Left lung (tissue), 10 donors: Measurements from ENCODE around the gene FHIT. TPM values are rescaled to one million over a fixed set of nuclear protein-coding genes. Genes with fewer than 3 reads are reported as not detected.

Source experiments
- ATAC-seq: fragments of 200-7000 bp; cut with Tn5 transposase; one replicate; pipeline ENCODE4 v1.9.1; 2020; ENCODE audit warnings: moderate library complexity
- DNase-seq, 4 donors: peaks; one replicate each; pipeline ENCODE4 v3.0.0-alpha.2; 2013 to 2020
- H3K27ac ChIP-seq, 2 donors: fragments of 200-600 bp; sonication (generic) in 1 of 2; one replicate each; pipeline versions ENCODE4 v1.5.0 to v1.8.0; 2020 to 2021
- H3K27me3 ChIP-seq, 2 donors: fragments of 200-600 bp; sonication (generic) in 1 of 2; one replicate each; pipeline versions ENCODE4 v1.5.0 to v1.8.0; 2020 to 2021
- H3K36me3 ChIP-seq, 2 donors: fragments of 200-600 bp; sonication (generic) in 1 of 2; one replicate each; pipeline versions ENCODE4 v1.5.0 to v1.8.0; 2020 to 2021
- H3K4me1 ChIP-seq, 2 donors: fragments of 200-600 bp; one replicate each; pipeline ENCODE4 v1.8.0; 2021
- H3K4me3 ChIP-seq, 2 donors: fragments of 200-600 bp; sonication (generic) in 1 of 2; one replicate each; pipeline versions ENCODE4 v1.5.0 to v1.8.0; 2020 to 2021; ENCODE audit warnings: mild to moderate bottlenecking in 1 of 2
- H3K9me3 ChIP-seq, 2 donors: fragments of 200-600 bp; sonication (generic) in 1 of 2; one replicate each; pipeline versions ENCODE4 v1.5.0 to v1.8.0; 2020 to 2021
- intact Hi-C, 2 donors: fragments of 100-400 bp; cut with DNase I; formaldehyde crosslinking; loops; one replicate each; pipeline versions ENCODE4 v1.11.2 to v1.14.2; 2022
- polyA plus RNA-seq, 6 donors: library from polyadenylated mRNA; unstranded; fragments of 120-200 nt; gene quantifications; one replicate each; pipeline ENCODE4 v1.2.1, GENCODE V29; 2013; ENCODE audit not compliant: insufficient read length in 6 of 6
- total RNA-seq, 2 donors: library from RNA; stranded (reverse); fragmentation: NEBNext Ultra II Directional; extraction: Animal tissue kit (Norgen Biotek cat#: 25700); gene quantifications; one replicate each; pipeline ENCODE4 v1.2.1, GENCODE V29; 2021
- TF ChIP-seq, protein P1 (sequence below), 2 donors: fragments of 200-600 bp; sonication (generic) in 1 of 2; IDR thresholded peaks; one replicate each; pipeline versions ENCODE4 v1.5.0 to v1.8.0; 2021; ENCODE audit warnings: antibody characterized with exemption in 2 of 2
- donor health status: DM: no; HTN: yes; CAD: no.
- donor health status: DM: no; HTN: no; CAD: no.

FHIT gene
- total and polyA plus RNA-seq, 8 donors = 8.5 to 16.3 (median 9.7) TPM

DNA sequence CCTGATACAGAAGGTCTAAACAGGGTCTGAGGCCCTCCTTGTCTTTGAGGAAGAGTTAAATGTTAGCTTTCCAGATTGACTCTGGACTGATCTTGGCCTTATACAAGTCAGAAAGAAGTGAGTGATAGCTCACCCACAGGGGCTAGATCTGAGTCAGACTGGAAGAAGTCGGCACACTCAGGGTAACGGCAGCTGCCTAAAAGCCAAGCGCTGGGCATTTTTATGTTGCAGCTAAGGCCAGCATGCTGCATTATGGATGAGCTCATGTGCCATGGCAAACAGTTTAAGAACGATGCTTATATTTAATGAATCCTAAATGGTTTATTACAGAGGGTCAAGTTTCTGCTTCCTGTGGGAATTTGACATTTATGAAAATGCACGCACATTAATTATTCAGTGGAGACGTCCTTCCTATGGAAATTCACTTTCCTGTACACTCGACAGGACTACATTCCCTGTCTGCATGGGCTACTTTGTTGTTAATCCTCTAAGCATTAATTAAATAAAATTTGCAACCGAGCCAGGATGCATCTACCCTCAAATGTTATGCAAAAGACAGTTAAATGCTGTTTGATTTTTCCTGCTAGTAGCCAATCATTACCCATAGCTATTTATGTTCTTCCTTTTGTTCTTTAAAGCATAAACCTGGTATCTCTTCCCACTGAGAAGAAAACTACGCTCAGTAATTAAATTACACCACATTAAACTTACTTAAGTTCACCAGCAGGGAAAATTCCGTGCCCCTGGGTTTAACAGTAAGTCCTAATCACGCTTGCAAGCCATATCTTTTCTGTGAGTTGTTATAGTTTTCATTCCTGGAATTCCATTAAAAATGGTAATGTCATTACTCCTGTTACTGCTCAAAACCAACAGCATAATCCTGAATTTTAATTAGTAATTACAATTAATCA is 1438.8 kb downstream of the FHIT start:
- H3K36me3 ChIP-seq = no peaks in the 10 kb centered on the region
- no peaks in the 10 kb centered on the region for H3K9me3 ChIP-seq
- TF ChIP-seq, protein P1, sequence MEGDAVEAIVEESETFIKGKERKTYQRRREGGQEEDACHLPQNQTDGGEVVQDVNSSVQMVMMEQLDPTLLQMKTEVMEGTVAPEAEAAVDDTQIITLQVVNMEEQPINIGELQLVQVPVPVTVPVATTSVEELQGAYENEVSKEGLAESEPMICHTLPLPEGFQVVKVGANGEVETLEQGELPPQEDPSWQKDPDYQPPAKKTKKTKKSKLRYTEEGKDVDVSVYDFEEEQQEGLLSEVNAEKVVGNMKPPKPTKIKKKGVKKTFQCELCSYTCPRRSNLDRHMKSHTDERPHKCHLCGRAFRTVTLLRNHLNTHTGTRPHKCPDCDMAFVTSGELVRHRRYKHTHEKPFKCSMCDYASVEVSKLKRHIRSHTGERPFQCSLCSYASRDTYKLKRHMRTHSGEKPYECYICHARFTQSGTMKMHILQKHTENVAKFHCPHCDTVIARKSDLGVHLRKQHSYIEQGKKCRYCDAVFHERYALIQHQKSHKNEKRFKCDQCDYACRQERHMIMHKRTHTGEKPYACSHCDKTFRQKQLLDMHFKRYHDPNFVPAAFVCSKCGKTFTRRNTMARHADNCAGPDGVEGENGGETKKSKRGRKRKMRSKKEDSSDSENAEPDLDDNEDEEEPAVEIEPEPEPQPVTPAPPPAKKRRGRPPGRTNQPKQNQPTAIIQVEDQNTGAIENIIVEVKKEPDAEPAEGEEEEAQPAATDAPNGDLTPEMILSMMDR (IDR thresholded peaks at IDR 0.05) = no peak
- H3K4me3 ChIP-seq = no peak overlapping the region
- H3K4me1 ChIP-seq = no peaks in the 10 kb centered on the region
- H3K27me3 ChIP-seq = no peaks in the 10 kb centered on the region
- intact Hi-C loops = no loop called here
- no peak for ATAC-seq
- no peak overlapping the region for H3K27ac ChIP-seq
- DNase-seq = no peak

DNA sequence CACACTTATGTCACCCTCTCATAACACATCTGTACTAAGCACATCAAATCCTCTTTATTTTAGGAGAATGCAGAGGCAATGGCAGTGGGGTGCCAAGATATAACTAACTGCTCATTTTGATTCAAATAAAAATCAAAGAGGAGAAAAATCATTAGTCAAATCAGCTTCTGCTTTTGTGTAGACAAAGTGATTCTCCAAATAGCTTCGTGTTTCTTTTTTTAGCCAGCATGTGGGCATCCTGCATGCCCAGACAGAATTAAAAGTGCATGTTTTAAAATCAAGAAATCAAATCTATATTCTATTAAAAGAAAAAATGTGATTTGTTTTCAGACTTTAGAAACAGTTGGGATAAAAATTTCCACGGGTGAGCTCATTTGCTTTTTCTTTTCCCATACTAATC is 1440.1 kb downstream of the FHIT start:
- intact Hi-C loops = no loop called here
- TF ChIP-seq, protein P1 (IDR thresholded peaks at IDR 0.05) = no peak
- H3K27ac ChIP-seq = no peak overlapping the region
- no peaks in the 10 kb centered on the region for H3K36me3 ChIP-seq
- H3K4me3 ChIP-seq = no peak overlapping the region
- H3K4me1 ChIP-seq = no peaks in the 10 kb centered on the region
- DNase-seq (no peak), ATAC-seq (no peak)
- H3K27me3 ChIP-seq = no peaks in the 10 kb centered on the region
- H3K9me3 ChIP-seq = no peaks in the 10 kb centered on the region

DNA sequence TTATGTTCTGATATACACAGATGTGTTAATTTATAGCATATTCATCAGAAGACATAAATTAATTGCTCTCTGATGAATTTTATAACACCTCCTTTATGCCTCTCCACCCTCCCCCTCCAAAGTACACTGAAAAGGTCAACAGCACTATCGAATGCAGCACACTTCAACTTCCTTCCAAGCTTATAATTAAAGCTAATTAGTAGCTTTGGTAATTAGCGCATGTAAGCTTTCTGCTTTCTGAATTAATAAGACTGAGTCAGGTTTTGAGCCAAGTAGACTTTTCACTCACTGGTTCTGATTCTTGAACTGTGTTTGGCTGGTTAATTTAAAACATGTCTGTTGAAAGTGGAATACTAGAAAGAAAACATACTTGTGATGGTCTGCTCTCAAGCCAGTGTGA is 1440.6 kb downstream of the FHIT start:
- Histone ChIP-seq H3K4me3 (no peak overlapping the region), H3K27me3 (no peaks in the 10 kb centered on the region), H3K4me1 (no peaks in the 10 kb centered on the region), H3K9me3 (no peaks in the 10 kb centered on the region), H3K36me3 (no peaks in the 10 kb centered on the region), H3K27ac (no peak overlapping the region)
- intact Hi-C loops = no loop called here
- DNase-seq = no peak
- TF ChIP-seq, protein P1 (IDR thresholded peaks at IDR 0.05) = no peak
- no peak for ATAC-seq

DNA sequence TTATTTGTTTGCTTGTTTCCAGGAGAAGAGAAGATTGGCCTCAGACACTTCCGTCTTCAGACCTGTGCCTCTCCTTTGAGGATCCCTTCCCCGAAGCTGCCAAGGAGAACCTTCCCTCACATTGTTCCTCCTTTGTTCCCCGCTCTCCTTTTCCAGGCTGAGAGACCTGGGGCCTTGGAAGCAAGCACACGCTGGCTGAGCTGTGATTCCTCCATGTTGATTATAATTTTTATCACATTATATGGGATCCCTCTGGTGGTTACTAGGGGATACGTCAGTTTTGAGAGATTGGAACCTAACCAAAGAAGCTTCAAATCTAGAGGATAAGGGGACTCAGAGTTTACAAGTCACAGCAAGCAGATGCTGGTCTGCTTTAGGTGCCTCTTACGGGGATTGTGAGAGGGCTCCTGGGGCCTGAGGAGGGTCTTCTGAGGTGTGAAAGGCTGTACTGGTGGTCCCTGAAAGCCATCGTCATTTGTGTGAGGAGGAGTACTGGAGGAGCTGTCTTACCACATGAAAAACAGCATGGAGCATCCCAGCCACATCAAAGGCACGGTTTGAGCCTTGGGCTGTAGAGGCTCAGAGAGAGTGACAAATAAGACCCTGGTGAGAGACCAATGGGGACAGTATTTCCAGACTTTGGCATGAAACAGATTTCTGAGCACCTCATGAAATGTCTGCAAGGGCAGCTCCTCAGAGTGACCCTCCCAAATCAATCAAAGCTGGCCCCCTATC is 1441.4 kb downstream of the FHIT start:
- H3K9me3 ChIP-seq = no peaks in the 10 kb centered on the region
- ATAC-seq (peak; percentile 76), DNase-seq (peak in 2 of 4 donors; percentile 59 to 62)
- no peaks in the 10 kb centered on the region for H3K4me1 ChIP-seq
- H3K4me3 ChIP-seq = no peak overlapping the region
- no peaks in the 10 kb centered on the region for H3K36me3 ChIP-seq
- intact Hi-C loops = no loop called here
- TF ChIP-seq, protein P1 (IDR thresholded peaks at IDR 0.05) = peak; percentile 20 to 36
- H3K27ac ChIP-seq = no peak overlapping the region
- no peaks in the 10 kb centered on the region for H3K27me3 ChIP-seq

DNA sequence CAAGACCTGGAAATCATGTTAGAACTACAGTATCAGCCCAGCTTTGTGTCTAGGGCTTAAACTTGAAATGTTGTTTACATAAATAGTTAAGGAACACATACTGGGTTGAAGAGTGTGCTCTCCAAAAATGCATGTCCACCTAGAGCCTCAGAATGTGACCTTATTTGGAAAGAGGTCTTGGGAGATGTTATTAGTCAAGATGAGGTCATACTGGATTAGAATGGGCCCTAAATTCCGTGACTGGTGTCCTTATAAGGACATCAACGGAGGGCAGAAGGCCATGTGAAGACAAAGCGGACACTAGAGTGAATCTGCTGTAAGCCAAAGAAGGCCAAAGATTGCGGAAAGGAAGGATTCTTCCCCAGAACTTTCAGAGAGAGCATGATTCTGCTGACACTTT is 1442.2 kb downstream of the FHIT start:
- H3K36me3 ChIP-seq = no peaks in the 10 kb centered on the region
- no peak overlapping the region for H3K4me3 ChIP-seq
- H3K27ac ChIP-seq = no peak overlapping the region
- DNase-seq (no peak), ATAC-seq (no peak)
- no peaks in the 10 kb centered on the region for H3K9me3 ChIP-seq
- H3K4me1 ChIP-seq = no peaks in the 10 kb centered on the region
- no peaks in the 10 kb centered on the region for H3K27me3 ChIP-seq
- TF ChIP-seq, protein P1 (IDR thresholded peaks at IDR 0.05) = no peak
- intact Hi-C loops = no loop called here
